HG02852 (cell line): ENCODE results near the gene MAP6.

ENCODE experiments used
- ATAC-seq: cut with Tn5 transposase; IDR thresholded peaks from one replicate; pipeline ENCODE4 v1.9.1; 2021; ENCODE audit warnings: mild to moderate bottlenecking, moderate library complexity; ENCODE audit not compliant: unreplicated experiment

Gene MAP6

GRCh38 chr11:75632450-75632849 is 36.4 kb downstream of the MAP6 start:
- no peak for ATAC-seq

- ATAC-seq = no peak
Measured at GRCh38 chr11:75631086-75631730, 37.6 kb downstream of the MAP6 start.

GRCh38 chr11:75627906-75628668 is 40.8 kb downstream of the MAP6 start:
- ATAC-seq = no peak

- ATAC-seq = no peak
Measured at GRCh38 chr11:75626889-75627529, 41.8 kb downstream of the MAP6 start.

- no peak for ATAC-seq
Measured at GRCh38 chr11:75625991-75626888, 42.6 kb downstream of the MAP6 start.

- ATAC-seq = no peak
Measured at GRCh38 chr11:75625021-75625420, 43.8 kb downstream of the MAP6 start.

GRCh38 chr11:75616281-75616680 is 52.6 kb downstream of the MAP6 start:
- ATAC-seq = no peak

GRCh38 chr11:75615751-75616150 is 53.1 kb downstream of the MAP6 start:
- no peak for ATAC-seq

- no peak for ATAC-seq
Measured at GRCh38 chr11:75611823-75612222, 57.0 kb downstream of the MAP6 start.

GRCh38 chr11:75606099-75606498 is 62.7 kb downstream of the MAP6 start:
- no peak for ATAC-seq

GRCh38 chr11:75603791-75604736 is 64.8 kb downstream of the MAP6 start:
- no peak for ATAC-seq

- ATAC-seq = no peak
Measured at GRCh38 chr11:75602951-75603350, 65.9 kb downstream of the MAP6 start.

GRCh38 chr11:75601494-75601893 is 67.3 kb downstream of the MAP6 start:
- no peak for ATAC-seq

GRCh38 chr11:75600356-75600755 is 68.5 kb downstream of the MAP6 start:
- no peak for ATAC-seq

- no peak for ATAC-seq
Measured at GRCh38 chr11:75598900-75599299, 69.9 kb downstream of the MAP6 start.

- no peak for ATAC-seq
Measured at GRCh38 chr11:75598264-75598663, 70.6 kb downstream of the MAP6 start.

GRCh38 chr11:75597636-75598035 is 71.2 kb downstream of the MAP6 start:
- ATAC-seq = no peak

GRCh38 chr11:75596914-75597313 is 71.9 kb downstream of the MAP6 start:
- no peak for ATAC-seq

GRCh38 chr11:75595429-75595828 is 73.4 kb downstream of the MAP6 start:
- no peak for ATAC-seq

GRCh38 chr11:75594211-75594610 is 74.6 kb downstream of the MAP6 start:
- no peak for ATAC-seq
